GM12878 (cell line): Measurements from ENCODE around the gene EPB41. TPM values are rescaled to one million over a fixed set of nuclear protein-coding genes. Genes with fewer than 3 reads are reported as not detected.
A peak's percentile ranks its signal among the peaks of the same experiment; 100 is the strongest.

Source experiments
- ATAC-seq: fragments of 200-7000 bp; cut with Tn5 transposase; 3 replicates; pipeline ENCODE4 v1.9.1; 2020; ENCODE audit warnings: mild to moderate bottlenecking, moderate library complexity
- BruUV-seq: library from RNA; stranded (reverse); fragments of 400-500 nt; replicated peaks from 2 replicates; lab custom pipeline; 2021; lab: Mats Ljungman, UMichigan
- CTCF ChIA-PET: fragments of 300-600 bp; sonication (Branson Sonifier 250); formaldehyde crosslinking; extraction: SDS; loops from one replicate; lab custom pipeline; 2021; ENCODE audit warnings: inconsistent platforms; lab: Yijun Ruan, JAX
- POLR2A ChIA-PET: fragments of 350-600 bp; formaldehyde crosslinking; extraction: SDS; loops from one replicate; lab custom pipeline; 2021; ENCODE audit warnings: inconsistent platforms; lab: Charles Lee
- RAD21 ChIA-PET: fragments of 300-600 bp; sonication (Branson Sonifier 250); formaldehyde crosslinking; loops from one replicate; lab custom pipeline; 2023; ENCODE audit warnings: antibody characterized with exemption; ENCODE audit not compliant: unreplicated experiment; lab: Charles Lee
- SMC1A ChIA-PET: fragments of 300-600 bp; sonication (Branson Sonifier 250); formaldehyde crosslinking; loops from one replicate; lab custom pipeline; 2023; ENCODE audit not compliant: unreplicated experiment, uncharacterized antibody; lab: Charles Lee
- DNase-seq: peaks from one replicate; pipeline ENCODE4 v3.0.0-alpha.2; 2011; ENCODE audit warnings: low read depth, low spot score
- FAIRE-seq: peaks from 3 replicates; lab custom pipeline; 2011; peaks lifted over from hg19 to GRCh38; lab: Jason Lieb, UNC
- H2AFZ ChIP-seq: 2 replicates; pipeline ENCODE4 v1.6.0; 2011; ENCODE audit warnings: low read depth, low read length, control low read depth; ENCODE audit not compliant: control insufficient read depth
- H3K27ac ChIP-seq: 2 replicates; pipeline ENCODE4 v1.5.1; 2011; ENCODE audit warnings: control low read depth; ENCODE audit not compliant: control insufficient read depth, insufficient read depth
- H3K27me3 ChIP-seq, 2 experiments: replicated peaks in 1 of 2; 2 replicates each; pipeline versions ENCODE4 v1.6.0 to v1.6.1; 2011; ENCODE audit warnings: low read length in 1 of 2; ENCODE audit not compliant: control insufficient read depth in 2 of 2, insufficient read depth in 2 of 2
- H3K36me3 ChIP-seq, 2 experiments: 2 replicates each; pipeline ENCODE4 v1.5.1; 2011; ENCODE audit warnings: low read length in 1 of 2; ENCODE audit not compliant: control insufficient read depth in 2 of 2, insufficient read depth in 2 of 2
- H3K4me1 ChIP-seq: 2 replicates; pipeline ENCODE4 v1.6.1; 2011; ENCODE audit warnings: mild to moderate bottlenecking, low read length, moderate library complexity, mixed read lengths; ENCODE audit not compliant: control insufficient read depth, insufficient read depth
- H3K4me2 ChIP-seq: 2 replicates; pipeline ENCODE4 v1.6.0; 2011; ENCODE audit warnings: control low read depth; ENCODE audit not compliant: control insufficient read depth, insufficient read depth
- H3K4me3 ChIP-seq: fragments of 200-600 bp; sonication (generic); 2 replicates; pipeline ENCODE4 v1.5.1; 2016
- H3K79me2 ChIP-seq: 2 replicates; pipeline ENCODE4 v1.6.0; 2011; ENCODE audit warnings: low read length; ENCODE audit not compliant: control insufficient read depth, insufficient read depth
- H3K9ac ChIP-seq: 2 replicates; pipeline ENCODE4 v1.8.0; 2011; ENCODE audit warnings: low read length, control low read depth, mixed read lengths; ENCODE audit not compliant: control insufficient read depth, insufficient read depth
- H3K9me3 ChIP-seq: replicated peaks from 3 replicates; pipeline ENCODE4 v1.5.1; 2011; ENCODE audit warnings: mild to moderate bottlenecking, low read length; ENCODE audit not compliant: control insufficient read depth, insufficient read depth
- H4K20me1 ChIP-seq: 2 replicates; pipeline ENCODE4 v1.6.0; 2011; ENCODE audit not compliant: control insufficient read depth, insufficient read depth
- CBX5 ChIP-seq: sonication (generic); IDR thresholded peaks from 2 replicates; pipeline ENCODE4 v1.6.1; 2016; ENCODE audit warnings: low read depth, moderate library complexity, mild to moderate bottlenecking, inconsistent platforms
- MEF2B ChIP-seq: fragments of 450-650 bp; IDR thresholded peaks from 2 replicates; pipeline ENCODE4 v1.6.1; 2018; ENCODE audit warnings: mild to moderate bottlenecking, moderate library complexity; ENCODE audit not compliant: partially characterized antibody, poor library complexity, severe bottlenecking
- MXI1 ChIP-seq: fragments of 150-350 bp; IDR thresholded peaks from 2 replicates; pipeline ENCODE4 v1.6.1; 2011; ENCODE audit warnings: low read depth, mild to moderate bottlenecking, inconsistent platforms, low read length, improper control_type of control experiment
- NFYB ChIP-seq: IDR thresholded peaks from 2 replicates; pipeline ENCODE4 v1.6.1; 2011; ENCODE audit warnings: low read depth, mild to moderate bottlenecking, low read length, improper control_type of control experiment, moderate library complexity; ENCODE audit not compliant: insufficient read depth
- NR2C1 ChIP-seq: fragments of 450-650 bp; IDR thresholded peaks from 2 replicates; pipeline ENCODE4 v1.6.1; 2017; ENCODE audit warnings: antibody characterized with exemption, mild to moderate bottlenecking, moderate library complexity
- PAX5 ChIP-seq: IDR thresholded peaks from 2 replicates; pipeline ENCODE4 v1.6.1; 2011; ENCODE audit warnings: low read depth, low read length, borderline replicate concordance
- PBX3 ChIP-seq: IDR thresholded peaks from 2 replicates; pipeline ENCODE4 v1.6.1; 2011; ENCODE audit warnings: mild to moderate bottlenecking, low read depth, low read length, moderate library complexity; ENCODE audit not compliant: insufficient replicate concordance
- POLR2AphosphoS5 ChIP-seq: IDR thresholded peaks from 2 replicates; pipeline ENCODE4 v1.6.1; 2011; ENCODE audit warnings: mild to moderate bottlenecking, low read length, inconsistent platforms
- RCOR1 ChIP-seq: conservative IDR thresholded peaks from 2 replicates; pipeline ENCODE4 v1.6.1; 2012; ENCODE audit warnings: low read depth, low read length, improper control_type of control experiment
- SIN3A ChIP-seq: IDR thresholded peaks from 2 replicates; pipeline ENCODE4 v1.6.1; 2012; ENCODE audit warnings: low read depth, low read length, improper control_type of control experiment
- SMAD5 ChIP-seq: IDR thresholded peaks from 2 replicates; pipeline ENCODE4 v1.6.1; 2016; ENCODE audit warnings: antibody characterized with exemption, low read depth
- SPI1 ChIP-seq: IDR thresholded peaks from 2 replicates; pipeline ENCODE4 v1.6.1; 2011; ENCODE audit warnings: low read depth, mild to moderate bottlenecking, low read length, moderate library complexity, borderline replicate concordance; ENCODE audit not compliant: insufficient read depth
- STAT1 ChIP-seq: fragments of 450-650 bp; conservative IDR thresholded peaks from 2 replicates; pipeline ENCODE4 v1.6.1; 2014; ENCODE audit warnings: antibody characterized with exemption, mild to moderate bottlenecking
- YY1 ChIP-seq: IDR thresholded peaks from 2 replicates; pipeline ENCODE4 v1.6.1; 2011; ENCODE audit warnings: low read depth, mild to moderate bottlenecking, low read length
- ZBTB33 ChIP-seq: fragments of 450-650 bp; IDR thresholded peaks from 2 replicates; pipeline ENCODE4 v1.6.1; 2017; ENCODE audit warnings: mild to moderate bottlenecking
- WGBS: methylation state at CpG from one replicate; pipeline ENCODE4 v1.1.6; 2016; ENCODE audit warnings: low lambda C conversion rate; ENCODE audit not compliant: insufficient replicate concordance, insufficient coverage; ENCODE audit errors: missing lambda C conversion rate; 5-methylcytosine and 5-hydroxymethylcytosine counted together
- in situ Hi-C: fragments of 300-500 bp; cut with MboI; formaldehyde crosslinking; loops from 9 replicates; pipeline ENCODE4 v1.14.3; 2018; ENCODE audit warnings: mixed read lengths
- intact Hi-C: fragments of 100-400 bp; cut with micrococcal nuclease; formaldehyde crosslinking; loops from one replicate; pipeline ENCODE4 v1.14.2; 2022; ENCODE audit not compliant: unreplicated experiment
- polyA plus RNA-seq, 11 experiments: library from polyadenylated mRNA; depleted of rRNA in 4 of 11; unstranded in 6 of 11; stranded (reverse) in 5 of 11; fragments of >200 nt; fragmentation: Nextera tagmentation in 4 of 11; fragmentation: Illumina TruSeq in 1 of 11; extraction: Ambion mirVana in 4 of 11; extraction: Trizol in 1 of 11; gene quantifications; 1 replicate in 1 of 11; 2 replicates in 10 of 11; pipeline versions ENCODE4 v1.2.1 to v1.2.3, GENCODE V29; 2011 to 2016; ENCODE audit warnings: inconsistent platforms in 2 of 11, missing spikeins in 2 of 11, low read depth in 1 of 11
- total RNA-seq, 4 experiments: library from RNA; depleted of rRNA in 3 of 4; stranded (reverse); fragments of >200 nt in 3 of 4; fragmentation: Illumina TruSeq in 1 of 4; extraction: Trizol in 1 of 4; gene quantifications; 2 replicates each; pipeline versions ENCODE4 v1.2.1 to v1.2.3, GENCODE V29; 2013 to 2021

The EPB41 gene
- total and polyA plus RNA-seq, 10 of the 15 experiments (the other 5 are each of a cell fraction or from before 2014, with no cell fraction given) = 1.1 to 77.6 (median 58.8) TPM

GRCh38 chr1:29162476-29163138 is 248.2 kb downstream of the EPB41 start:
- in situ Hi-C loops (no loop called here), intact Hi-C loops (no loop called here)
- FAIRE-seq = no peak
- SMC1A ChIA-PET = interaction anchor here (1.0 to 1.5 kb wide), 2 partner anchors 17 to 99 kb away, joined by 3 to 4 read pairs; no protein-coding TSS in a partner anchor
- no peak overlapping the region for H3K4me3 ChIP-seq
- no peak overlapping the region for H3K4me2 ChIP-seq
- no peak overlapping the region for H3K9ac ChIP-seq
- no TSS peak for BruUV-seq
- no peak for ATAC-seq
- TF ChIP-seq NR2C1 (no peak), NFYB (no peak), ZBTB33 (no peak), POLR2AphosphoS5 (0 out of 2 replicates have a peak, but pooled peaks have one; percentile 15)
- RAD21 ChIA-PET = no interaction called here
- no peak overlapping the region for H3K27ac ChIP-seq
- POLR2A ChIA-PET = no interaction called here
- no peak overlapping the region for H2AFZ ChIP-seq
- CTCF ChIA-PET = interaction anchor here (1.4 kb wide), 1 partner anchor 8 kb away, joined by 3 read pairs; no protein-coding TSS in a partner anchor
- H4K20me1 ChIP-seq = no peaks in the 10 kb centered on the region
- no peaks in the 10 kb centered on the region for H3K4me1 ChIP-seq
- peaks cover 21 to 56% of the 10 kb centered on the region in 2 experiments for H3K36me3 ChIP-seq
- no peaks in the 10 kb centered on the region for H3K9me3 ChIP-seq
- 90% methylated on average over 9 of the region's 9 CpGs for WGBS
- H3K79me2 ChIP-seq = peaks cover 44% of the 10 kb centered on the region
- DNase-seq = no peak
- H3K27me3 ChIP-seq = no peaks in the 10 kb centered on the region

- no peak for FAIRE-seq
- Histone ChIP-seq H3K9ac (no peak overlapping the region), H3K27ac (no peak overlapping the region), H3K4me3 (no peak overlapping the region), H3K79me2 (peaks cover 61% of the 10 kb centered on the region), H2AFZ (no peak overlapping the region), H3K36me3 (peaks cover 15 to 48% of the 10 kb centered on the region in 2 experiments), H4K20me1 (no peaks in the 10 kb centered on the region), H3K27me3 (no peaks in the 10 kb centered on the region), H3K4me2 (no peak overlapping the region), H3K9me3 (no peaks in the 10 kb centered on the region), H3K4me1 (no peaks in the 10 kb centered on the region)
- RAD21 ChIA-PET = interaction anchor here (0.6 kb wide), 1 partner anchor 345 kb away, joined by 3 read pairs; no protein-coding TSS in a partner anchor
- in situ Hi-C loops = no loop called here
- no TSS peak for BruUV-seq
- no peak for ATAC-seq
- intact Hi-C loops = no loop called here
- POLR2A ChIA-PET = no interaction called here
- CTCF ChIA-PET = no interaction called here
- WGBS = 93% methylated on average over 4 of the region's 4 CpGs
- SMC1A ChIA-PET = no interaction called here
- no peak for DNase-seq
- TF ChIP-seq SPI1 (no peak), SMAD5 (no peak), STAT1 (no peak), YY1 (no peak), PBX3 (no peak), MXI1 (no peak), RCOR1 (no peak), SIN3A (no peak), CBX5 (no peak), MEF2B (no peak), PAX5 (no peak)
Measured at GRCh38 chr1:29164588-29164987, 250.2 kb downstream of the EPB41 start.
